Liver (tissue), 3 donors: ENCODE results near the gene ZNF780B.

ENCODE experiments used
- CTCF ChIP-seq: fragments of 150-350 bp; IDR thresholded peaks from 2 replicates; pipeline ENCODE4 v1.5.1; 2017; ENCODE audit warnings: improper control_type of control experiment, low read depth, low read length; ENCODE audit not compliant: missing input control
- EGR1 ChIP-seq, 2 donors: IDR thresholded peaks; 2 replicates each; pipeline ENCODE4 v1.6.1; 2016 to 2018; ENCODE audit warnings: antibody characterized with exemption in 2 of 2, low read depth in 2 of 2
- FOXA1 ChIP-seq: IDR thresholded peaks from 2 replicates; pipeline ENCODE4 v1.6.1; 2016; ENCODE audit warnings: antibody characterized with exemption
- GABPA ChIP-seq, 2 donors: IDR thresholded peaks in 1 of 2; conservative IDR thresholded peaks in 1 of 2; 2 replicates each; pipeline ENCODE4 v1.6.1; 2016; ENCODE audit warnings: antibody characterized with exemption in 2 of 2, mild to moderate bottlenecking in 1 of 2, moderate library complexity in 1 of 2
- JUND ChIP-seq, 2 donors: IDR thresholded peaks; 2 replicates each; pipeline ENCODE4 v1.6.1; 2016; ENCODE audit warnings: antibody characterized with exemption in 2 of 2
- MAX ChIP-seq: IDR thresholded peaks from 2 replicates; pipeline ENCODE4 v1.6.1; 2016; ENCODE audit warnings: antibody characterized with exemption
- NR2F2 ChIP-seq: IDR thresholded peaks from 2 replicates; pipeline ENCODE4 v1.6.1; 2016; ENCODE audit warnings: antibody characterized with exemption
- RAD21 ChIP-seq, 2 donors: IDR thresholded peaks; 2 replicates each; pipeline ENCODE4 v1.6.1; 2016; ENCODE audit warnings: antibody characterized with exemption in 2 of 2, mild to moderate bottlenecking in 2 of 2
- REST ChIP-seq: IDR thresholded peaks from 2 replicates; pipeline ENCODE4 v1.6.1; 2016; ENCODE audit warnings: antibody characterized with exemption, mild to moderate bottlenecking
- RXRA ChIP-seq, 2 donors: IDR thresholded peaks; 2 replicates each; pipeline ENCODE4 v1.6.1; 2017 to 2018; ENCODE audit warnings: antibody characterized with exemption in 2 of 2, mild to moderate bottlenecking in 1 of 2
- SP1 ChIP-seq: IDR thresholded peaks from 2 replicates; pipeline ENCODE4 v1.6.1; 2018; ENCODE audit warnings: antibody characterized with exemption, mild to moderate bottlenecking
- TAF1 ChIP-seq: conservative IDR thresholded peaks from 2 replicates; pipeline ENCODE4 v1.6.1; 2016; ENCODE audit warnings: antibody characterized with exemption, mild to moderate bottlenecking
- YY1 ChIP-seq: IDR thresholded peaks from 2 replicates; pipeline ENCODE4 v1.6.1; 2016; ENCODE audit warnings: antibody characterized with exemption, mild to moderate bottlenecking
- donor health status: healthy.
- donor health status: healthy.

GRCh38 chr19:40009674-40010073, 46.4 kb downstream of the ZNF780B start:
- no peak for TF ChIP-seq CTCF
- TF ChIP-seq RAD21 (IDR thresholded peaks at IDR 0.05), result no peak
- TF ChIP-seq GABPA (IDR thresholded peaks at IDR 0.05 in 1 of 2, conservative IDR thresholded peaks at IDR 0.05 in 1 of 2), result no peak
- no peak for TF ChIP-seq MAX
- TF ChIP-seq JUND (IDR thresholded peaks at IDR 0.05), result no peak
- TF ChIP-seq REST, result no peak
- no peak for TF ChIP-seq YY1
- no peak for TF ChIP-seq SP1
- no peak for TF ChIP-seq EGR1 (IDR thresholded peaks at IDR 0.05; ENCODE audit: low read depth in 2 of 2)
- no peak for TF ChIP-seq FOXA1
- TF ChIP-seq NR2F2, result no peak
- no peak for TF ChIP-seq RXRA (IDR thresholded peaks at IDR 0.05)
- TF ChIP-seq TAF1, result no peak
